Stimulated activated CD4-positive, alpha-beta T cell treated with anti-CD3 and anti-CD28 coated beads, Interleukin-12 subunit alpha, Interleukin-12 subunit beta, amount 100 ng/mL, for 48 hours (primary cell): ENCODE results near the gene DLGAP3.

ENCODE experiments used
- DNase-seq, 3 donors: peaks; one replicate each; pipeline ENCODE4 v3.0.0-alpha.2; 2020; ENCODE audit warnings: low read depth in 2 of 3, low spot score in 1 of 3

The DLGAP3 gene

DNA sequence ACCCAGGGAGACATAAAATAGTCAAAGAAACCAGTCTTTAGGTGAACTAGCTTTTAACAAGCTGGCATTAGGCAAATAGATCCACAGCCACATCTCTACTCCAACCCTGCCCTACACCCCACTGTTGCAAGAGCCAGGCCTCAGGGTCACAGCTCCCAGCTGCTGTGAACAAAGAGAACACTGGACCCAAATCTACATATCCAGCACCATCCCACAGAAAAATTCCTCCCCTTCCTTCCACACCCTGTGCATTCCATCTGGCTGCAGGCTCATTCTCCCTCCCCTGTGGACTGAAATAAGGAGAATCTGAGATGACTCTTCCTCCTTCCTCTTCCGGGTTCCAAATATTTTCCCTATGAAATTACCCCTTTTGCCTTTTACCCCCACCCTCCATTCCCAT is 23.2 kb downstream of the DLGAP3 start:
- no peak for DNase-seq

DNA sequence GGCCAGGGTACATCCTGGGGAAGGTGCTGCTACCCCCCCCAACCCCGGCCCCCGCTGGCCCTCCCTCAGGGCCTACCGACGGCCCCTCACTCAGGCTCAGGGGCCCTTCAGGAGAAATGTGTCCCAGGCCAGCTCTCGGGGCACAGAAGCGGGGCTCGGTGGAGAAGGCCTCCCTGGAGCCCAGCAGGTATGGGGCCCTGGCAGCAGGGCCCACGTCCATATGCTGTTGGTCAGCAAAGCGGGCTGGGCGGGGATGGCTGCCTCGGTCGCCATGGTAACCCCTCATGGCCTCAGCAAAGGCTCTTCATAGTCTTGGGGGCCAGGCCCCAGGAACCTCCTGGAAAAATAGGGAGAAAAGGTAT is 24.4 kb downstream of the DLGAP3 start:
- no peak for DNase-seq

DNA sequence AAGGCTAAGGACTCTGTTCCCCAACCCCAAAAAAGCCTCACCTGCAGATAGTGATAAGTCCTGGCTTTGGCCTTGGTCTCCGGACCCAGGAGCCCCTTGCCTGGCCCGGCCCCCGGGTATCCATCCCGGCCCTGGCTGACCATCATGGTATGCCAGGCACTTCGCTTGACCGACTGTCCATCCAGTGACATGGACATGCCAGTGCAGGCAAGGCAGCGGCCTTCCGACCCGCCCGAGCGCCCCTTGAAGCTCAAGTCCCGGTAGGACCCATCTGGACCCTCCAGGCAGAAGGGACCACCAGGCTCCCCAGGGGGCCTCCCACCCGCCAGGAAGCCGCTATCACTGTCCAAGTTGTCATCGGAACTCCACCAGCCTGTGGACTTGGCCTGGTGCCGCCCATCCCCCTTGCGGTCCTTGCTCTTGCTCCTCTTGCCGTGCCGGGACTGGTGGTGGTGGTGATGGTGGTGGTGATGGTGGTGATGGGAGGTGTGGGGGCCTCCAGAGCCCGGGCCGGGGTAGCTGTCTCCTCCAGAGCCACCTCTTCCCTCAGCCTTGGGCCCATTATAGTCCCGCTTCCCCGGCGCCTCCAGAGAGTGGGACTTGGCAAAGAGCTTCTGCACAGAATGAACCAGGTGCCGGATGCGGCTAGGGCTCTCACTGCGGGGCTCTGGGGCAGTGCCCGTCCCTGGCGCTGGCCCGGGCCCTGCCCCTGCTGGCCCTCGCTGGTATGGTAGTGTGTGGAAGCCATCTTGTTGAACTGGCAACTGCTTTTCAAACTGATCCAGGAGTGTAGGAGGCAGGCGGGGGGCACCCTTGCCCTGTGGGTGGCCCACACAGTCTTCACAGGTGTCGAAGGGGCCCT is 25.0 kb downstream of the DLGAP3 start:
- no peak for DNase-seq

DNA sequence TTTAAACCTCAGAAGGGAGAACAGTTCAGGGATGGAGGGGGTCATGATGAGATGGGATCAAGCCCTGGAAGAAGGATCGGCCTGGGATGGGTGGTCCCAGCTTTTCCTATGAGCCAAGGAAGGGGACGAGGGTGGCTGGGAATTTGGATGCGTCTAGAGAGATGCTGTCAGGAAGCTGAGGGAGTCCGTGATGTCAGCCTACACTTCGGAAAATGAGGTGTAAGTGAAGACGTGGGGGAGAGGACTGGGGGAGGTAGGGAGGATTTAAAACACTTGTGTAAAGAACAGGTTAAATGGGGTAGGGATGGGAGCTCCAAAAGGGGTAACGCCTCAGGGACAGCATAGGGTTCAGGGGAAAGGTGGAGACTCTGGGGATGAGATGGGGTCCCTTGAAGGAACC is 27.5 kb downstream of the DLGAP3 start:
- DNase-seq, result no peak

DNA sequence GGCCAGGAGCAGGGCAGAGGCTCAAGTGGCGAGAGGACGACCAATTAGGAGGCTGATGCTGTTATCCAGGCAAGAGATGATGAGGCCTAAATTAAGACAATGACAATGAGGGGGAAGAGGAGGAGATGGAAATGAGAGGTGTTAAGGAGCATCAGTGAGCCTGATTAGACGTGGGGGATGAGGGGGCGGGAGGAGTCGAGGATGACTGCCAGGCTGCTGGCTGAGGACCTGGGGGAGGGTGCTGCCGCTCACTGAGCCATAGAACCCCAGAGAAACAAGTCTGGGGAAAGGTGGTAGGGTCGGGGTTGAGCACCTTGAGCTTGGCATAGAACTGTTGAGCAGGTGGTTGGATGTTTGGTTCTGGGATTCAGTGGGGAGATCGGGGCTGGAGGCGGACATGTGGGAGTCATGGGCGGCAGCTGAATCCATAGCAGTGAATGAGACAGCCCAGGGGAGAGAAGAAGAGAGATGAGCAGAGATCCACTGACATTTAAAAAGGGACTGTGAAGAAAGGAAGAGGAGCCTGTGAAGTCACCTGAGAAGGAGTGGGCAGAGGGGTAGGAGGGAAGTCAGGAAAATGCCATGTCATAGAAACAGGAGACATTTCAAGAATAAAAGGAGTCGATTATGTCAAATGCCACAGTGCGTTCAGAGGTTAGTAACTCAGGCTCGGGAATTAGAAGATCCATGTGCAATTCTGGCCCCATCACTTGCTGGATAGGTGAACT is 28.5 kb downstream of the DLGAP3 start:
- no peak for DNase-seq

DNA sequence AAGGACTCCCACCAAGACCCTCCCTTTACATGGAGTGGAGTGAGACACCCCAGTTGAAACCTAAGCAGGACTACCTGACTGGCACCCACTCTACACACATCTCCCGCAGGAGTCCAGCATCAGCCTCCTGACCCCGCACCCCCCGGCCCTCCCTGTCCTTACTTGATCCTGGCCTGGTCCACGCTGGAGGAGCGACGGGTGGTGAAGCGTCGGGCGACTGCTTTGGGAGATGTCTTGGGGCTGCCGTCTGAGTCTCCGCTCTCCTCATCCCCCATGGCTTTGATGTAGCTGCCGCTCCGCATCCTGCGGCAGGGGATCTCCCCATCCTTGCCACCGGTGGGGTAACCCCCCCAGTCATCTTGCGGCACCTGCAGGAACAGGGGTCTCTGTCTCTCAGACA is 29.5 kb downstream of the DLGAP3 start:
- DNase-seq, result no peak

DNA sequence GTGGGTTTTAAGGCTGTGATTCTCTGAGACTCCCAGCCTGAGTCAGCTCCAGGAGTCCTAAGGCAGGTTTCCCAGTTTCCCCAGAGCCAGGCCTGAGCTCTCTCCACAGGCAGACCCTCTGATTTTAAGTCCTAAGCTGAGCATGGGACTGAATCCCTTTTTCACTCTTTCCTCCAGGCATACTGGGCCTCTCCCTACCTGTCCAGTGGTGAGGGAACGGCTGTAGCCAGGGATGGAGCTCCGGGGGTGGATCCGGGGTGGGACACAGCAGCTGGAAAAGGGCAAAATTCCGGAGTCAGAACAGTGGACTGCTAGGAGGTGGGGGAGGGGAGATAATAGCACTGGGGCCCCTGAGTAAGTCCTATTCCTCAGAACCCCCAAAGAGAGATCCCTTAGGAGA is 30.0 kb downstream of the DLGAP3 start:
- no peak for DNase-seq

DNA sequence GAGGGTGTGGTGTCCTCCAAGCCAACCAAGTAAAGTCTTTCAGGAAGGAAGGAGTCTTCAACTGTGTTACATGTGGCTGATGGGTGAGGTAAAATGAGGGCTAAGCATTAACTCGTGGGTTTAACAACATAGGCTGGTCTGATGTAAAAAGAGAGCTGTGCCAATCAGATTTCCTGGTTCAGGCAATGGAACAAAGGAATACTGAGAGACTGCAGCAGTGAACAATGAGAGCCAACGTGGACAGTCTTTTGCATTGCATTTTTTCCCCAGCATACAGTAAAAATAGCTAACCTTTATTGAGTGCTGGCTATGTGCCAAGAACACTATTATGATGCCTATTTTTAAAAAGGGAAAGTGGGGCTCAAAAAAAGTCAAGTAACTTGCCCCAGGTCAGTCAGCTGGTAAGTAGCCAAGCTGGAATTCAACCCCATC is 31.1 kb downstream of the DLGAP3 start:
- DNase-seq, result no peak

DNA sequence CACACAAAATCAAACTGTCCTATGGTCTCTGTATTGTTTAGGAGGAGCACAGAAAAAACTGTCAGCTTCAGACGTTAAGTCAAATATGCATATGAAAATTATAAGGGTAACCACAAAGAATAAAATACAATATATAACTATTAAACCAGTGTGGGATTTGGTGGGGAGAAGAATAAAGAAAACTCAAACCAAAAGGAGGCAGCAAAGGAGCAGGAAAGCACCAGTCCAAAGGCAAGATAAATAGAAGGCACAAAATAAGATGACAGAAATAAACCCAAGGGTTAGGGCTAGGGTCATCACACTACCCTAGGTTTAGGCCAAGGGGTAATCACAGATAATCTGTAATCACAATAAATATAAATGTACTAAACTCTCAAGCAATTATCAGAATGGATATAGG is 32.8 kb downstream of the DLGAP3 start:
- no peak for DNase-seq

DNA sequence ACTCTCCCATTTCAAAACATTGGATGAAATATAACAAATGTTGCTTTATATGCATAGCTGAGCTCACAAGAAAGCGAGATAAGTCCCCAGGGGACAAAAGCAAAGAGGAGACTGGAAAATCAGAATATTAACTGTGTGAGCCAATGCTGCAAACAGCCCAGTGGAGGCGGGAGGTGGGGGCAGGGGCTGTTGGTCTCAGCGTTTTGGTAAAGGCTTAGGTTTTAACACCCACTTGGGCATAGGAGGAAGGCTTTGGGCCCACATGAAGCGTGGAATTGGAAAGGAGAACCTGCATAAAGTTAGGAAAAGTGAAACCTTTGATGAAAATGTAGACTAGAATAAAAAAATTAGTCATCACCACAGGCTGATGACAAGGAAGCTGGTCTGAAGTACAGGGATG is 39.7 kb downstream of the DLGAP3 start:
- DNase-seq, result no peak

DNA sequence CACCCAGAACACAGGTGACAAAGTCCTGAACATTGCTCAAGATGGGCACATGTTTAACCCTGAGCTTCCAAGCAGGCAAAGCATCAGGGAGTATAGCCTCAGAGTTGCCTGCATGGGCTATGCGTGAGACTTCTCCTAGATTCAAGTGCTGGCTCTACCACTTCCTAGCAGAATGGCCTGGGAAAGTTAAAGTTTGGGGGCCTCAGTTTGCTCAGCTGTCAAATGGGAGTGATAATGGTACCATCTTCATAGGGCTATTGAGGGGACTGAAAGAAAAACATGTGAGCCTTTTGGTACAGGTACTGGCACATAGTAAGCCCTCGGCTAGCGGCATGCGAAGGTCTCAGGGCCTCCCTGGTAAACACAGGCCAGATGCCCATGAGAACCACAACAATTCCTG is 41.9 kb downstream of the DLGAP3 start:
- no peak for DNase-seq

DNA sequence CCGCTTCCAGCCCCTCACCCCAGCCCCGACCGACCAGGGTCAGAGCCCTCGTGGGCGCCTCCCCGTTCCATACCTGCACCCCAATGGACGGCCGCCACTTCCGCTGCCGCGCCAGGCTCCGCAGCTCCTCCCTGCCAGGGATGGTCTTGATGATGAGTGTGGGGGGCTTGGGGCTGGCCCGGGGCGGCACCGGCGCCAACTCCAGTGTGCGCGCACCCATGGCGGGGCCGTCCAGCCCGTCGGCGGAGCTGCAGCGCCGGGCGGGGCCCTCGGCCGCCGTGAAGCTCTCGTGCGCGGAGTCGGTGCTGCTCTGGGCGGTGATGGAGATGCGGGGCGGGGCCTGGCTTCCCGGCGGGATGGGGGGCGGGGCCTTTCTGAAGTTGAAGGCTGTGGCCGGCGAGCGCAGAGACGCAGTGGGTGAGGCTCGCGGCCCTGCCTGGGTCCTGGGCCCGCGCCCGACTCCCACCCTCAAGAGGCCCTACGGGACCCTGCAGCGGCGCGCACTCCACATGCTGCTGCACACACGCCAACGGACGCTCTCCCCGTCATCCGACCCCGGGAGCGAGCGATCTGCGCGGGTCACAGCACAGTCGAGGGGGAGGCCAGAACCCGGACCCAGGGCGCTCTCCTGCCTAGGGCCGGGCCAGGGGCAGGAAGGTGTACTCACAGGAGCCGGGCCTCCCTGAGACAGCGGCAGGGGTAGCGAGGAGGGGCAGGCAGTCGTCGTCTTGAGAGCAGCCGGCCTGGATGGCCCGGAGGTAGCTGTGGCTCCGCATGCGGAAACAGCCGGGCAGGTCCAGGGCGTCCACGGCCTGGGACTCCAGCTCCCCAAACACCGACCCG is 43.8 kb downstream of the DLGAP3 start:
- DNase-seq, result peak; percentile 28 to 65 (median 43)

DNA sequence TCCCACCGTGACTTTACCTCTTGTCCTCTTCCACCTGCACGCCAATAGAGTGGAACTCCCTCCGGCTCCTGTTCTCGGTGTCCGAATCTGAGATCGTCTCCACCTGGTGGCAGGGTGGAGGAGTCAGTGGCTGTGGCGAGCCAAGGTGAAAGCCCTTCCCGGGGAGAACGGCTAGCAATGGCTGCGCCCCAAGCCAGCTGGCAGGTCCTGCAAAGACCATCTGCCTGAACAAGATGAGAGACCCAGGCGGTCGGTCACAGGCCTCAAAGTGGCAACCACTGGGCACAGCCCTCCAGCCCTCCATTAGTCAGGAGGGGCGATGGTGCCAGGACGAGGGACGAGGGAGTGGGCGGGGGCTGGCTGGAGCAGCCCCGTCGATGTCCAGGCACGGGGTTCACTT is 44.5 kb downstream of the DLGAP3 start:
- DNase-seq, result no peak

DNA sequence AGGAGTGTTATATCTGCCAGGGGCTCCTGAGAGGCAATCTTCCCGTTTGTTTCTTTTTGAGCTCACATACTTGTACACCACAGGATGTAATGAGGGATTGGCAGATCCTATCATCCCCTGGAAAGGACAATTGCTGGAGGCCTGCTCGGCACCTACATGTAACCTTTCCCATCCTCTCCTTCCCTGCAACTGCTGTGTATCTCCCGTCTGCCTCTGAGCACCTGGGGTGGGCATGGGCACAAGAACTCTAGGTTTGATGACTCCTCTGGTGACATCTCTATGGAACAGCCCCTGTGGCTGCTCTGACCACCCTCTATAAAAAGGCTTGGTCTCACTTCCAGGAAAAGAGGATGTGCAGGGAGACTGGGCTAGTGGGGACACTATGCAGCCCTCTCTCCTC is 44.9 kb downstream of the DLGAP3 start:
- no peak for DNase-seq

DNA sequence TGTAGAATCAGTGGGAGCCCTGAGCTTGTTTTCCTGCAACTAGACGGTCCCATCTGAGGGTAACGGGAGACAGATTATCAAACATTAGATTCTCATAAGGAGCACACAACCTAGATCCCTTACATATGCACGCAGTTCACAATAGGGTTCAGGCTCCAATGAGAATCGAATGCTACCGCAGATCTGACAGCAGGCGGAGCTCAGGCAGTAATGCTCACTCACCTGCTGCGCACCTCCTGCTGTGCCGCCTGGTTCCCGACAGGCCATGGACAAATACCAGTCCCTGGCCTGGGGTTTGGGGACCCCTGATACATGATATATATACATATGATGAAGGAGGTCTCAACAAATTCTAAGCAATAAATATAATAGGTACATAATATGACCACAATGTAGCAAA is 50.2 kb downstream of the DLGAP3 start:
- no peak for DNase-seq

DNA sequence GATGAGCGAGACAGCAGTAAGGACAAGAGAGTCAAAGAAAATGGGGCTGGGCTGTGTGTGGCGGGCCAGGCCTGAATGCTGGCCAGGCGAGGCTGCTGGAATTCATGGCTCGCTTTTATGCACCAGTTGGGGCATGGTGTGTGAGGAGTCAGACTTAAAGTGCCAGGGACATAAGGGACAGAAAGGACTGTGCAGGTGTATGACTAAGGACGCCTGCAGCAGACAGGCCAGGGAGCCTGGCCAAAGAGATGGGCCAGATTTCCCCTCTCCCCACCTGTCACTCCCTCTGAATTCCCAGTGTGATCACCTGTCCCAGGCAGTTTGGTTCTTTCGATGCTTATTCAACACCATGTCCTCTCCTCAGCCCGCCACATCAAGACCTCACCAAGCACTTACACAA is 53.0 kb downstream of the DLGAP3 start:
- no peak for DNase-seq

DNA sequence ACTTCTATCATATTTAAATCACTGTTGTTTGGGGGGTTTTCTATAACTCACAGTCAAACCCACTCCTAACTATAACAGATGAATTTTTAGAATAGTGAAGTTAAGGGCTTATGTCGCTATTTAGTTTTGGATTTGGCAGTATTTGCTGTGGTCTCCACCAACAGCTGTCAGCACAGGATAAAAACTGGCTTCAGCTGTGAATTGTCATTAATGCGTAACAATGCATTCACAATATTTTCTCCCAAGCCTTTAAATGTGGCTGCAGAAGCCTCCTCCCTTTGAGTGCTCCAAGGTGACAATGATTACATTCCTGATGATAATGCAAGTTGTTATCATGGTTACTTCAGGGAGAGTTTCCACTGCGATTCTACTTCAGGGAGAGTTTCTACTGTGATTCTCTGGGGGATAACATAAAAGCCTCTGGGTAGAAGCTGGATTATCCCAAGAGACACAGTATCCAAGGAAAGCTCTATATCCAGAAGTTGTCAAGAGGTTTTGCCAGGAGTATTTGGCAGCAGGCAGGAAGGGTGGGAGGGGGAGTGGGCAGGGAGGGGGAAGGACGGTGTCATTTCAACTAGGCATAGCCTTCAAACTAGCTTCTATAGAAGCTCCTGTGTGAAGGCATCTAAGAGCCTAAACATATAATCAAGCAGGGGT is 55.0 kb downstream of the DLGAP3 start:
- no peak for DNase-seq

DNA sequence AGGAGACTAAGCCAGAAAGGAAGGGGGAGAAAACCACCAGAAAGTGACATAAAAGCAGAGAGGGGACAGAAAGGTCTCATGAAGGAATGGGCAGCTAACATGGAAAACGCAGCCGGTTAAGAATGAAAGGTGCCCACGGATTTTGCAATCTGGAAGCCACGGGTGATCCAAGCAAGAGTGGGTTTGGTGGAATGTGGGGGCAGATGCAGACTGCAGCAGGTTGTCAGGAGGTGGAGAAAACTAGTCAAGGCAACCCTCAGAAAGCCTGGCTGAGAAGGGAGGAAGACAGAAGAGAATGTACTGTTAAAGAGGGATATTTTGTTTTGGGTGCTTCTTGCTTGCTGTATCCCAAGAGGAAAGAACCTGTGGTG is 57.3 kb downstream of the DLGAP3 start:
- no peak for DNase-seq

DNA sequence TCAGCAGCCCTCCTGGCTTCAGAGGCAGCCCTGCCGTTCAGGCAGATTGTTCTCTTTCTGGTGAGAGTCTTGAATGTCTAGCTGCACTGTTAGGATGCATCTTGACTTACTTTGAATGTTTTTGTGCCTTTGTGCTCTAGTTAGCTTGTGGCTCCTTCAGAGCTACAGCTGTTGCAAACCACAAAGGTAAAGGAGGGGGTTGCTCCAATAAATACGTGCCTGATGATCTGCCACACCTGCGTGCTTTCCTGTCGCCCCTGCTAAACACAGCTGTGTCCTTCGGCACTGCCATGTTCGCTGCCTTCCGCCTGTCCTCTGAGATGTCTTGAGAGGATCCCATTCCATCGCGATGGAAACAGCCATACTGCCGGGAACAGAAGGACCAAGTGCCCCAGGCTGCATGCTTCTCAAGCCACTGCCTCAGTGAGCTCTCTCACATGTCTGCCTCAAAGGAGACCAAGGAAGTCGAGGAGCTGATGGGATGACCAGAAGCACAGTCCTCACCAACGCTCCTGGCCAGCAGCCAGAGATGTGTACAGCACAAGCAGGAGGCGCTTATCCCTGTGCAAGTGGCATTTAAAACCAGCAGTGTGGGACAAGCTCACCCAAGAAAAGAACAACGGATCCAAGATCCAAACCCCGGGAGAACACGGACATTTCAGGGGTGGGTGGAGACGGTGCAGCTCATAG is 57.9 kb downstream of the DLGAP3 start:
- no peak for DNase-seq

DNA sequence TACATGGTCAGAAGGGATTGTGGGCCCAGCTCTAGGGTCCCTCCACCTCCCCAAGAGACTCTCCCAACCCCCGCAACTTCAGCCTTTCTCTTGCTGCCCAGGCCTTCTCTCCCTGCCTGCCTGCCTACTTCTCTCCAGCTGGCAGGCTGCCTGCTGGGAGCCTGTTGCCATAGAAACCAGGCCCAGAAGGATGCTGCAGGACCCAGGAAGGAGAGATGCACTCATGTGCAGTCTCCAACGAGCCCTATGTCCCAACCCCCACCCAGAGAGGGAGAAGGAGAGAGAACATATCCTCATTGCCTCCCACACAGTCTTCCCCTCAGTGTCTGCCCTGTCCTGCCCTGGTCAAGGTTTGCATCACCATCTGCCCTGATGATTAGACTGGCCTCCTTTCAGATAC is 59.1 kb downstream of the DLGAP3 start:
- no peak for DNase-seq

DNA sequence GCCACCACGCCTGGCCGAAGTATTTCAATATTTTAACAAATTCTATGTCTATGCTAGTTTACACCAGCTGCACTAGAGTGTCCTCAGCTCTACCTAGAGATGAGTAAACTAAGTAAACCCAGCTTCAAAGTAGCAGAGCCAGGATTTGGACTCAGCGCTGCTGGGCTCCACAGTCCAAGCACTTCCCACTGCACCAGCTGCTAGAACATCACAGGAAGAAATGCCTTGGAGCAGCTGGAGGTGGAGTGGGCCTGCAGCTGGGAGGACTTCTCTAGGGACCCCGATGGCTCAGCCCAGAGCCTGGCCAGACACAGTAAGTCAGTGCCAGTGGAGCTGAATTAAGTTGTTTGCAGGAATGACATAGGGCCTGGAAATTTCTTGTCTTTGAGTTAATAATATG is 59.7 kb downstream of the DLGAP3 start:
- no peak for DNase-seq
